Esophagus squamous epithelium (tissue), 5 donors: ENCODE data around the gene GPR62. TPM values are rescaled to one million over a fixed set of nuclear protein-coding genes. Genes with fewer than 3 reads are reported as not detected.

Experiments used
- DNase-seq: peaks from one replicate; lab custom pipeline; 2025; lab: John Stamatoyannopoulos, UW
- H3K27ac ChIP-seq, 4 donors: fragments of 200-600 bp; sonication (generic); one replicate each; pipeline ENCODE4 v1.5.1; 2016 to 2019; ENCODE audit warnings: mild to moderate bottlenecking in 1 of 4
- H3K27me3 ChIP-seq, 4 donors: fragments of 200-600 bp; sonication (generic); 1 replicate in 3 of 4; 2 replicates in 1 of 4; pipeline versions ENCODE4 v1.5.1 to v1.6.0; 2017 to 2021; ENCODE audit warnings: antibody characterized with exemption in 1 of 4
- H3K36me3 ChIP-seq, 3 donors: fragments of 200-600 bp; sonication (generic); one replicate each; pipeline ENCODE4 v1.5.1; 2016 to 2019
- H3K4me1 ChIP-seq, 3 donors: fragments of 200-600 bp; sonication (generic); one replicate each; pipeline ENCODE4 v1.5.1; 2017 to 2019
- H3K4me3 ChIP-seq, 4 donors: fragments of 200-600 bp; sonication (generic); 1 replicate in 3 of 4; 2 replicates in 1 of 4; pipeline ENCODE4 v1.5.1; 2016 to 2019; ENCODE audit warnings: mild to moderate bottlenecking in 2 of 4, moderate library complexity in 1 of 4
- H3K9me3 ChIP-seq, 3 donors: fragments of 200-600 bp; sonication (generic); one replicate each; pipeline ENCODE4 v1.5.1; 2016 to 2019
- CTCF ChIP-seq, 6 experiments: fragments of 450-650 bp in 4 of 6; fragments of 200-600 bp in 2 of 6; sonication (generic) in 2 of 6; IDR thresholded peaks; one replicate each; pipeline ENCODE4 v1.5.1; 2016 to 2019; ENCODE audit warnings: antibody characterized with exemption in 6 of 6, mild to moderate bottlenecking in 4 of 6, moderate library complexity in 4 of 6
- POLR2A ChIP-seq, 4 donors: fragments of 450-650 bp; IDR thresholded peaks; one replicate each; pipeline ENCODE4 v1.6.1; 2017; ENCODE audit warnings: antibody characterized with exemption in 4 of 4, mild to moderate bottlenecking in 4 of 4, moderate library complexity in 3 of 4
- WGBS, 2 donors: methylation state at CpG; one replicate each; pipeline ENCODE4 v1.1.5; 2018; 5-methylcytosine and 5-hydroxymethylcytosine counted together
- intact Hi-C: fragments of 100-400 bp; cut with DNase I; formaldehyde crosslinking; loops from one replicate; pipeline ENCODE4 v1.15.0; 2022
- total RNA-seq, 4 donors: library from RNA; depleted of rRNA; stranded (reverse); fragments of >200 nt; gene quantifications; one replicate each; pipeline ENCODE4 v1.1.0, GENCODE V29; 2016
- donor health status: DM: yes; HTN: yes; CAD: no.

GPR62 gene
- total RNA-seq, 4 donors from 2014 or later, result 0.09 to 0.38 TPM; not detected in 2

- Histone ChIP-seq H3K27me3 (no peaks in the 10 kb centered on the region), H3K4me1 (peaks cover 39 to 92% (median 40%) of the 10 kb centered on the region in 3 donors), H3K36me3 (no peaks in the 10 kb centered on the region), H3K4me3 (no peak overlapping the region), H3K27ac (peak overlapping the region in 1 of 4 donors; percentile 30), H3K9me3 (no peaks in the 10 kb centered on the region)
- TF ChIP-seq CTCF (IDR thresholded peaks at IDR 0.05) (no peak), POLR2A (IDR thresholded peaks at IDR 0.05) (no peak)
- intact Hi-C loops, result no loop called here
- no peak for DNase-seq
- WGBS, 2 donors, result 72 to 100% methylated on average over 3 to 9 of the region's 11 CpGs
These were observed 16.2 kb downstream of the GPR62 start for GRCh38 chr3:51971350-51971749.

- Histone ChIP-seq H3K9me3 (no peaks in the 10 kb centered on the region), H3K27me3 (no peaks in the 10 kb centered on the region), H3K27ac (peak overlapping the region; percentile 86 to 96 (median 94)), H3K4me3 (peak overlapping the region; percentile 58 to 85 (median 70)), H3K36me3 (no peaks in the 10 kb centered on the region), H3K4me1 (peaks cover 22 to 83% (median 32%) of the 10 kb centered on the region in 3 donors)
- TF ChIP-seq POLR2A (IDR thresholded peaks at IDR 0.05) (no peak), CTCF (IDR thresholded peaks at IDR 0.05) (peak in 1 of 6 experiments; percentile 21)
- no peak for DNase-seq
- WGBS, 2 donors, result 11 to 12% methylated on average over 5 to 22 of the region's 30 CpGs
- intact Hi-C loops, result no loop called here
These were observed 19.2 kb downstream of the GPR62 start for GRCh38 chr3:51974277-51974962.

GRCh38 chr3:51974963-51975851 lies 20.0 kb downstream of the GPR62 start, which contains the start of gene ABHD14A:
Gene ABHD14A, plus strand, starts transcription at chr3:51975064. Its CDS starts 72 bp downstream, at chr3:51975136.
- 0% methylated on average over 3 to 29 of the region's 63 CpGs for WGBS, 2 donors
- DNase-seq, result no peak

GRCh38 chr3:51975852-51976549 lies 20.8 kb downstream of the GPR62 start:
- Histone ChIP-seq H3K36me3 (no peaks in the 10 kb centered on the region), H3K27ac (peak overlapping the region; percentile 33 to 96 (median 76)), H3K4me1 (peaks cover 22 to 68% (median 32%) of the 10 kb centered on the region in 3 donors), H3K27me3 (no peaks in the 10 kb centered on the region), H3K9me3 (no peaks in the 10 kb centered on the region), H3K4me3 (peak overlapping the region in 3 of 4 donors; percentile 58 to 85 (median 78))
- WGBS, 2 donors, result 50 to 56% methylated on average over 15 to 22 of the region's 46 CpGs
- TF ChIP-seq POLR2A (IDR thresholded peaks at IDR 0.05), result no peak
- TF ChIP-seq CTCF (IDR thresholded peaks at IDR 0.05), result no peak
- intact Hi-C loops, result no loop called here
- no peak for DNase-seq

More at GRCh38 chr3:51974963-51975851, 20.0 kb downstream of the GPR62 start, which contains the start of gene ABHD14A:
- peaks cover 22 to 75% (median 32%) of the 10 kb centered on the region in 3 donors for H3K4me1 ChIP-seq
- peak within 1 kb of the TSS; percentile 86 to 96 (median 94) for H3K27ac ChIP-seq
- no peaks in the 10 kb centered on the region for H3K27me3 ChIP-seq
- intact Hi-C loops, result no loop called here
- no peaks in the 10 kb centered on the region for H3K9me3 ChIP-seq
- H3K36me3 ChIP-seq, result no peaks in the 10 kb centered on the region
- H3K4me3 ChIP-seq, result peak within 1 kb of the TSS; percentile 58 to 85 (median 70)
- TF ChIP-seq CTCF (IDR thresholded peaks at IDR 0.05), result peak in 2 of 6 experiments; percentile 5 to 22
- peak in 2 of 4 donors; percentile 63 to 74 for TF ChIP-seq POLR2A (IDR thresholded peaks at IDR 0.05)
